HG02938 (cell line): ENCODE data around the gene TAPT1.

ENCODE experiments used
- ATAC-seq: cut with Tn5 transposase; IDR thresholded peaks from one replicate; pipeline ENCODE4 v1.9.1; 2021; ENCODE audit warnings: mild to moderate bottlenecking, moderate library complexity; ENCODE audit not compliant: unreplicated experiment

The TAPT1 gene

GRCh38 chr4:16111533-16111932 lies 114.7 kb downstream of the TAPT1 start:
- no peak for ATAC-seq

DNA sequence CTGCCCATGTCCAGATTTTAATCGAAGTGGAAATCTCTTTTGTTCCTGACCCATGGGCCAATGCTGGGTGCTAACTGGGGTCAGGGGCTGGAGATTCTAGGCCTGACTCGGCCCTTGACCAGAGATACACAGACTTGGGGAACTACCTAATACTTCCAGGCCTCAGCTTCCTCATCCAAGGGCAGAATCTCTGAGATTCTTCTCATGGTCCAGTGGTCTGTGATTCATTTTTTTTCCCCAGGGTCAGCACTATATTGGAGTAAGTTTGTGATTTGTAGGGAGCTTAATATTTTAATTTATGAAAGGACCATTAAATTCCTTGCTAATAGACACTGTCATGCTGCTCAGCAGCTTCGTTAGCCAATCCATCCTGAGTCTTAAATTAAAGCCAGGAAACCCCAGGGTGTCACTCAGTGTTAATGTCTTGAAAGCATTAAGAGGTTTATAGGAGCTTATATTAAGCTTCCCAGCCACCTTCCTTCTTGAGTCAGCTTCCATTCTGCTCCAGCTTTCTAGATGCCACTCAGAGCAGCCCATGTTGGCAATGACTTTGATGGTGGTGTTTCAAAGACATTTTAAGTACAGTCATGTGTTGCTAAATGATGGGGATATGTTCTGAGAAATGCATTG lies 115.5 kb downstream of the TAPT1 start:
- no peak for ATAC-seq
